Measurements from ENCODE around the gene MYO1D.

Gene MYO1D

DNA sequence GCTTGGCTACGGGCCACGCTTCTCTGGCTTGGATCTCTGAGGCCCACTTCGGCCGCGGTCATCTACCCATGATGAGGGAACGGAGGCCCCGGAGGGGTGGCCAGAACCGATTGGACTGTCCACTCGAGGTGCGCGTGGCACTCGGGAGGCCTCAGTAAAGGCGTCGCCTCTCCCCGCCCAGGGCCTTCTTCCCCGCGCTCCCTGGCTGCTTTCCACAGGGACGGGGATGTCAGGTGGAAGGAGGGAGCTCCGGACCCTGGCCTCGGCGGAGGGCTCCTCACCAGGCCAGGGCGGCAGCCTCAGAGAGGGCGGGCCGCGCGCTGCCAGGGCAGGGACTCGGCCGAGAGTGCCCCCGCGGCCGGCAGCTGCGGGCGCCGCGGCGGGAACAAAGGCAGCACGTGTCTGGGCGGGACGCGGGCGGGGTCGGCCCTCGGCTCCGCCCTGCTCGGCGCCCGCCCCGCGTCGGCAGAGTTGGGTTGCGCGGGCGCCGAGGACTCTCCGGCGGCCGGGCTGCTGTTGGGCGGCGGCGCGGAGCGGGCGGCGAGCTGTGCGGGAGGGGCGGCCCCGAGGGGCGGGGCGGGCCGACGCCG, 390.7 kb downstream of the MYO1D start:
- peak; percentile 65 for DNase-seq (ENCODE audit: insufficient read length, low spot score)
- no peak for FAIRE-seq

DNA sequence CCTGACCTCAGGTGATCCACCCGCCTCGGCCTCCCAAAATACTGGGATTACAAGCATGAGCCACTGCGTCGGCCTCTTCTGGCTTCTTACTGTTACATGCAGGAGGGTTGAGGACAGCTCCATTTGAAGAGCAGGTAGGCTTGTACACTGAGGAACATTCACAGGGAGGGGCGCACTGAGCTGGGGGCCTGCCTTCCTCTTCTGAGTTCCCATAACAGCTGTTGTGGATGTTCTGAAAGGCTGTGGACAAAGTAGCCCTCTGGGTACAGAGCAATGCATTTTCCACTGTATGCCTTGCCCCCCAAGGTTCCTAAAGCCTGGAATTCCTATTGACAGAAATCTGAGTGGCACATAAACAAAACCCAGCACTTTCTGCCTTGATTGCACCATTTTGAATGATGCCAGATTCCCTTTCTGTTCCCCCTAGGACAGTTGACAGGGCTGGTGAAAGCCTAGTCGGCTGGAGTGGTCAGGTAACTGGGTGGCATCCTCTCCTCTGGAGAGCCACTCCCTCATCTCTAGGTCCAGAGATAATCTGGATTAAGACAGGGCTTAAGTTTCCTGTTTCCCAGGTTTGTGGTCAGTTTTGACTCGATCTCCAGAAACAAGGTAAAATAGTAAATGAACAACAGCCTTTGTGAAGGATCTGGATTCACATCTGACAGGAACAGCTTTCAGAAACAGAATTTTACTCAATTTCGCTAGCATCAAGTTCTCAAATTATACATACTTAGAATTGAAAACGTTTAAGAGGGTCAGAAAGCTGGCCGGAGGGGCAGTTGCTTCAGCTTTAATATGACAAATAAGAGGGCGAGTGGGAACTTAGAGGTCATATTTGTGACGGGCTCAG, 391.4 kb downstream of the MYO1D start:
- peak; percentile 21 for FAIRE-seq
- no peak for DNase-seq (ENCODE audit: insufficient read length, low spot score)
- TF ChIP-seq, protein P1, sequence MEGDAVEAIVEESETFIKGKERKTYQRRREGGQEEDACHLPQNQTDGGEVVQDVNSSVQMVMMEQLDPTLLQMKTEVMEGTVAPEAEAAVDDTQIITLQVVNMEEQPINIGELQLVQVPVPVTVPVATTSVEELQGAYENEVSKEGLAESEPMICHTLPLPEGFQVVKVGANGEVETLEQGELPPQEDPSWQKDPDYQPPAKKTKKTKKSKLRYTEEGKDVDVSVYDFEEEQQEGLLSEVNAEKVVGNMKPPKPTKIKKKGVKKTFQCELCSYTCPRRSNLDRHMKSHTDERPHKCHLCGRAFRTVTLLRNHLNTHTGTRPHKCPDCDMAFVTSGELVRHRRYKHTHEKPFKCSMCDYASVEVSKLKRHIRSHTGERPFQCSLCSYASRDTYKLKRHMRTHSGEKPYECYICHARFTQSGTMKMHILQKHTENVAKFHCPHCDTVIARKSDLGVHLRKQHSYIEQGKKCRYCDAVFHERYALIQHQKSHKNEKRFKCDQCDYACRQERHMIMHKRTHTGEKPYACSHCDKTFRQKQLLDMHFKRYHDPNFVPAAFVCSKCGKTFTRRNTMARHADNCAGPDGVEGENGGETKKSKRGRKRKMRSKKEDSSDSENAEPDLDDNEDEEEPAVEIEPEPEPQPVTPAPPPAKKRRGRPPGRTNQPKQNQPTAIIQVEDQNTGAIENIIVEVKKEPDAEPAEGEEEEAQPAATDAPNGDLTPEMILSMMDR (IDR thresholded peaks at IDR 0.05; ENCODE audit: insufficient read depth, missing control alignments) = no peak

More for the DNA sequence above, 390.7 kb downstream of the MYO1D start:
- TF ChIP-seq, protein P1 (IDR thresholded peaks at IDR 0.05; ENCODE audit: insufficient read depth, missing control alignments) = no peak

DNA sequence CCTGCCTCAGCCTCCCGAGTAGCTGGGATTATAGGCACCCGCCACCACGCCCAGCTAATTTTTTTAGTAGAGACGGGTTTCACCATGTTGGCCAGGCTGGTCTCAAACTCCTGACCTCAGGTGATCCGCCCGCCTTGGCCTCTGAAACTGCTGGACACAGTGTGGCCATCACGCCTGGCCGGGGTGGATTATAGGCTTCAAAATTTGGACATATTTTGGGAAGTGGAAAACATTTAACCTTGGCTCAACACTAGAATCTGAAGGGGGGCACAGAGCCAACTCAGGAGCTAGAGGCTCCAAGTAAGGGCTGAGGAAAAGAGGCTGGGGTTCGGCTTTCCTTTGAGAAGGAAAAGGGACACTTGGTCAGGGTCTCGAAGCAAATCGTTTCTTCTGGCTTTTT, 392.3 kb downstream of the MYO1D start:
- TF ChIP-seq, protein P1 (IDR thresholded peaks at IDR 0.05; ENCODE audit: insufficient read depth, missing control alignments) = no peak
- FAIRE-seq = no peak

DNA sequence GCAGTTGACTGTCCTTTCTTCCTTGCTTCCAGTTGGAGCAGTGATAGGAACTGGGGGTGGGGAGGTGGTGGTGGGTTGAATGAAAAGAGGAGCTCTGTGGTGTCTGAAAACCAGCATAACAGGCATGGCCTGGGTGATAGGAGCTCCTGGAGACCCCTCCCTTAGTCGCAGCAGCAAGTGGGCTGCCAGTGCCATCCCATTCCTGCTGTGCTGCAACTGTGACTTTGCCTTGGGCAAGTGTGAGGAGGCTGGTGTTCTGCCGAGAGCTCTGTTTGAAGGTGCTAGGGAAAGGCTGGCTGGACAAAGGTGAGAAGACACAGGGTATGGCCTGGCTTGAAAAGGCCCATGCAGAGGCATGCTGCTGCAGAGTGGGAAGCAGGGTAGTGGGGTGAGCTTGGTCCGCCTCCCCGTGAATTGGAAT, 392.9 kb downstream of the MYO1D start:
- DNase-seq (ENCODE audit: insufficient read length, low spot score) = no peak
- FAIRE-seq = no peak
- TF ChIP-seq, protein P1 (IDR thresholded peaks at IDR 0.05; ENCODE audit: insufficient read depth, missing control alignments) = no peak

More for the DNA sequence above, 392.3 kb downstream of the MYO1D start:
- DNase-seq (ENCODE audit: insufficient read length, low spot score) = no peak

DNA sequence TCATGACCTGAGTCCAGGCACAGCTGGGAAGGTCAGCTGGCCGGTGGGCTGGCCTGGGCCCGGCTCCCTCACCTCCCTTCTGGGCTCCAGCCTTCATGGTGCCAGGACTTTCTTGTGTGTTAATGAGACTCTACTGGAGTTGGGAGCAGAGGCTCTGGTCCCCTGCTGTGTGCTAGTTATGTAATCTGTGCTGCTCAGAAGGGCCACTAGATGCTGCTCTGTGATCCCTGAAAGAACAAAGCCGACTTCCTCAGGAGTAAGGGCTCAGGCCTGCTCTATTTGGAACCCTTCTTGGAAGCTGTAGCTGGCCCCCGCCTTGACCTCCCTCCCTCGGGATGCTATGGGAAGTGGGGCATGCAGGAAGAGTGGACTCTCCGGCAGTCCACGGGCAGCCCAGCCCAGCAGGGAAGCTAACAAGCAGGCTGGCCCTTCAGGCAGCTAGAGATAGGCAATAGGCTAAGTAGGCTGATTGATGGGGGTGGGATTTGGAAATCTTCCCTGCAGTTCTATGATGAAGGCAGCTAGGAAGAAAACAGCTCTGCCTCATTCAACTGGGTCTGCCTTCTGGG, 393.4 kb downstream of the MYO1D start:
- FAIRE-seq (no peak), DNase-seq (ENCODE audit: insufficient read length, low spot score) (peak; percentile 72)
- TF ChIP-seq, protein P1 (IDR thresholded peaks at IDR 0.05; ENCODE audit: insufficient read depth, missing control alignments) = peak; percentile 98

DNA sequence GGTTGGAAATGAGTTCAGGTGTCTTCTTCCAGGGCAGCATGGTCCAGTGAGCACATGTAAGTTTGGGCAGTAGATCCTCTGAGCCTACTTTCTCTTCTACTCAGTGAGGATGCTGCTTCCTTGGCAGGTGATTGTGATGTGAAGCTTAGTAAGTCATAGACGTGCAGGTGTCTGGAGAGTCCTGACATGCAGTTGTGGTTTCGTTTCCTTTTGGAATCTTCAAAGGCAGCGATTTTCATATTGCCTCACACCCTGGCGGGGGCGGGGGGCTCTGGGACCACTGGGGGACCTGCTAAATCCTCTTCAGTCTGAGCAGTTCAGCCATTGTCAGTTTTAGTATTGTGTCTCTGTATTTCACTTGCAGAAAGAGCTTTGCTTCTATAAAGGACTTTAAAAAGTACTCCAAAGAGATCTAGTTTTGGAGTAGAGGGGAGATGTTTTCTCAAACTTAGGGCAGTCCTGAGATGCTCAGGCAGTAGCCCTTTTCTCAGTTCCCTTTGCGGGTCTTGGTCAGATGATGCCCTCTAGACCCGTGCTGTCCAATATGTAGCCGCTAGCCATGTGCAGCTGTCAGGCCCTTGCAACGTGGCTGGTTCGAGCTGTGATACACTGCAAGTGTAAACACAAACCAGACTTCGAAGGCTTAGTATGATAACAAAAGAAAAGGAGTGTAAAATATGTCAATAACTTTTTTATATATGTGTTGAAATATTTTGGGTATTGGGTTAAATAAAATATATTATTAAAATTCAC, 394.2 kb downstream of the MYO1D start:
- DNase-seq (ENCODE audit: insufficient read length, low spot score) = no peak
- TF ChIP-seq, protein P1 (IDR thresholded peaks at IDR 0.05; ENCODE audit: insufficient read depth, missing control alignments) = no peak
- FAIRE-seq = no peak

Data from D721Med (cell line).